Measurements from ENCODE around the gene MT3.

Gene MT3

DNA sequence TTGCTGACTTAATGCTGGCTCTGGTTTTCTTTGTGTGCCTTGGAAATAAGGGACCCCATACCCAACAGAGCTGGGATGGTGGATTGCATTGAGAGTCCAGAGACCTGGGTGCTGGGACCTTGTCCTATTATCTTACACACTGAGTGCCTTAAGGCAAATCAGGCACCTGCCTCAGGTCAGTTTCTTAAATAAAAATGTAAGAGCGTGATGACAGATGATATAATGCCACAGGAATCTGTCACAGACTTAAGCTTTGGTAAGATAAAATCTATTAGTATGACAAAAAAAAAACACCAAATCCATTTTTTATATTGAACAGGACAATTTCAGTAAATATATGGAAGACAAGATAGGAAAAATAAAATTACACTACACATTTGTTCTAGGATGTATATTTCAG is 50.7 kb downstream of the MT3 start:
- Histone ChIP-seq H3K27ac (ENCODE audit: low read depth, low read length) (no peak overlapping the region), H3K36me3 (ENCODE audit: control insufficient read depth, insufficient read depth, low read length) (no peaks in the 10 kb centered on the region), H3K4me1 (ENCODE audit: control insufficient read depth, insufficient read depth, low read length) (peaks cover 14% of the 10 kb centered on the region), H3K27me3 (ENCODE audit: control insufficient read depth, insufficient read depth, low read length) (peaks cover 100% of the 10 kb centered on the region), H3K9me3 (ENCODE audit: control insufficient read depth, insufficient read depth, low read length) (no peaks in the 10 kb centered on the region), H3K9ac (ENCODE audit: low read depth, low read length) (no peak overlapping the region), H3K4me3 (ENCODE audit: low read depth, low read length) (no peak overlapping the region)
